ENCODE results near the gene GNB2. TPM values are rescaled to one million over a fixed set of nuclear protein-coding genes. Genes with fewer than 3 reads are reported as not detected.
A peak's percentile ranks its signal among the peaks of the same experiment; 100 is the strongest.

GNB2 gene
- total and polyA plus RNA-seq, 2 of the 8 experiments (the other 6 are each of a cell fraction or from before 2014, with no cell fraction given) = 157 to 260 TPM

DNA sequence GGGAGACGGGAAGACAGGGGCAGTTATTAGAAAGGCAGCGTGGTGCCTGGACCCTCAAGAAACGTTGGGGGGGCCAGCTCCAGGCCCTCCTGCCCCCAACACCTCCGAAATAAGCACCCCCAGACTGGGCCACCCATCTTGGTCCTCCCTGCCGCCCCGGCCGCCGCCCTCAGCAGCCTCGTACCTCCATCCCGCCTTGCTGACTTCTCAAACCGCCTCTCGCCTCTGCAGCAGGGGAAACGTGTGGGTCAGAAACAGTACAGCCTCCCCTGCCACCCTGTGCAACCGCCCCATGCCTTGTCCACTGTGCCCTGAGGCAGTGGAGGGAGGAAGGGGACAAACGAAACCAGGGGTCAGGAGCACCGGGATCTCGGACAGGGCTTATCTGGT, 13.3 kb downstream of the GNB2 start:
- Histone ChIP-seq H3K79me1 (ENCODE audit: low read depth, low read length) (peaks cover 12% of the 10 kb centered on the region), H3K23ac (ENCODE audit: insufficient read length) (no peak overlapping the region), H3K23me2 (ENCODE audit: low read depth, low read length) (peaks cover under 1% of the 10 kb centered on the region), H4K91ac (replicated peaks; ENCODE audit: insufficient read length, low read length) (no peak overlapping the region), H2BK15ac (ENCODE audit: low read length) (no peak overlapping the region), H4K20me1 (replicated peaks in 1 of 2; ENCODE audit: control insufficient read depth in 1 of 2, insufficient read depth in 2 of 2, low read length in 2 of 2) (peaks cover 27 to 54% of the 10 kb centered on the region in 2 experiments), H3K9me3 (ENCODE audit: insufficient read depth in 2 of 2, low read depth in 1 of 2, low read length in 1 of 2) (no peaks in the 10 kb centered on the region), H3K4me3 (ENCODE audit: extremely low read depth in 1 of 4, insufficient read depth in 2 of 4, low read depth in 3 of 4, low read length in 4 of 4) (no peak overlapping the region), H3K9ac (replicated peaks in 1 of 4; ENCODE audit: extremely low read depth in 1 of 4, low read depth in 3 of 4, low read length in 3 of 4) (no peak overlapping the region), H3K18ac (ENCODE audit: extremely low read depth, low read length) (no peak overlapping the region), H4K8ac (ENCODE audit: extremely low read depth, insufficient read depth, low read length) (peak overlapping the region; percentile 90; the same call in 1 of the 2 replicates), H3K4me1 (replicated peaks in 1 of 4; ENCODE audit: control insufficient read depth in 3 of 4, insufficient read depth in 4 of 4, low read length in 3 of 4) (peaks cover 0 to 7% (median 4%) of the 10 kb centered on the region in 4 experiments; a peak in 6 of 7 replicates), H3K36me3 (ENCODE audit: control insufficient read depth in 2 of 4, insufficient read depth in 4 of 4, low read length in 3 of 4) (peaks cover 41 to 76% (median 64%) of the 10 kb centered on the region in 4 experiments), H3K27ac (ENCODE audit: low read depth, low read length) (no peak overlapping the region), H3K4ac (replicated peaks; ENCODE audit: insufficient read length, low read depth, low read length) (no peak overlapping the region), H3K56ac (replicated peaks; ENCODE audit: insufficient read length, low read depth, low read length) (no peak overlapping the region), H2BK20ac (ENCODE audit: low read length) (no peak overlapping the region), H3K4me2 (ENCODE audit: insufficient read depth in 1 of 2, low read depth in 2 of 2, low read length in 2 of 2) (no peak overlapping the region), H3K14ac (ENCODE audit: insufficient read length) (no peak overlapping the region), H2BK120ac (replicated peaks; ENCODE audit: low read depth, low read length) (no peak overlapping the region), H3K27me3 (replicated peaks in 1 of 4; ENCODE audit: control insufficient read depth in 3 of 4, extremely low read depth in 1 of 4, insufficient read depth in 3 of 4, low read length in 3 of 4) (no peaks in the 10 kb centered on the region), H2AK5ac (ENCODE audit: low read depth, low read length) (no peak overlapping the region), H2AFZ (ENCODE audit: low read length) (no peak overlapping the region), H2BK5ac (ENCODE audit: low read depth, low read length) (no peak overlapping the region; the same call in 1 of the 2 replicates), H3K79me2 (ENCODE audit: control insufficient read depth in 1 of 2, insufficient read depth in 2 of 2, low read length in 2 of 2) (peaks cover 11 to 46% of the 10 kb centered on the region in 2 experiments), H2BK12ac (ENCODE audit: low read depth, low read length) (no peak overlapping the region), H4K5ac (ENCODE audit: insufficient read length, low read depth, low read length) (no peak overlapping the region)
- CTCF ChIA-PET (ENCODE audit: partially characterized antibody) = interaction anchor here (2.3 to 20.7 kb wide), 2 partner anchors 10 to 22 kb away, joined by 7 to 254 read pairs; partner anchors contain the start of gene POP7
- POLR2A ChIA-PET (ENCODE audit: partially characterized antibody) = interaction anchor here (1.7 to 14.3 kb wide), 3 partner anchors 8 to 22 kb away, joined by 4 to 257 read pairs (median 4); no protein-coding TSS in a partner anchor
- DNase-seq (ENCODE audit: low read depth in 1 of 2, low spot score in 2 of 2) (no peak), FAIRE-seq (no peak)
- TF ChIP-seq POU5F1 (IDR thresholded peaks at IDR 0.05; ENCODE audit: low read depth, low read length) (no peak), CHD1 (IDR thresholded peaks at IDR 0.05; ENCODE audit: low read depth, low read length) (no peak), MAFK (IDR thresholded peaks at IDR 0.05; ENCODE audit: low read depth, low read length) (no peak)
- 98% methylated on average over 17 of the region's 17 CpGs; no CpG with 5 or more reads in 1 of the 2 experiments for WGBS, 2 experiments (ENCODE audit: extremely low coverage in 1 of 2, insufficient coverage in 1 of 2, insufficient read length in 1 of 2, insufficient replicate concordance in 2 of 2, low coverage in 1 of 2, low lambda C conversion rate in 2 of 2, missing lambda C conversion rate in 1 of 2)
